Measurements from ENCODE around the gene TSSK3.

TSSK3 gene, protein sequence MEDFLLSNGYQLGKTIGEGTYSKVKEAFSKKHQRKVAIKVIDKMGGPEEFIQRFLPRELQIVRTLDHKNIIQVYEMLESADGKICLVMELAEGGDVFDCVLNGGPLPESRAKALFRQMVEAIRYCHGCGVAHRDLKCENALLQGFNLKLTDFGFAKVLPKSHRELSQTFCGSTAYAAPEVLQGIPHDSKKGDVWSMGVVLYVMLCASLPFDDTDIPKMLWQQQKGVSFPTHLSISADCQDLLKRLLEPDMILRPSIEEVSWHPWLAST

DNA sequence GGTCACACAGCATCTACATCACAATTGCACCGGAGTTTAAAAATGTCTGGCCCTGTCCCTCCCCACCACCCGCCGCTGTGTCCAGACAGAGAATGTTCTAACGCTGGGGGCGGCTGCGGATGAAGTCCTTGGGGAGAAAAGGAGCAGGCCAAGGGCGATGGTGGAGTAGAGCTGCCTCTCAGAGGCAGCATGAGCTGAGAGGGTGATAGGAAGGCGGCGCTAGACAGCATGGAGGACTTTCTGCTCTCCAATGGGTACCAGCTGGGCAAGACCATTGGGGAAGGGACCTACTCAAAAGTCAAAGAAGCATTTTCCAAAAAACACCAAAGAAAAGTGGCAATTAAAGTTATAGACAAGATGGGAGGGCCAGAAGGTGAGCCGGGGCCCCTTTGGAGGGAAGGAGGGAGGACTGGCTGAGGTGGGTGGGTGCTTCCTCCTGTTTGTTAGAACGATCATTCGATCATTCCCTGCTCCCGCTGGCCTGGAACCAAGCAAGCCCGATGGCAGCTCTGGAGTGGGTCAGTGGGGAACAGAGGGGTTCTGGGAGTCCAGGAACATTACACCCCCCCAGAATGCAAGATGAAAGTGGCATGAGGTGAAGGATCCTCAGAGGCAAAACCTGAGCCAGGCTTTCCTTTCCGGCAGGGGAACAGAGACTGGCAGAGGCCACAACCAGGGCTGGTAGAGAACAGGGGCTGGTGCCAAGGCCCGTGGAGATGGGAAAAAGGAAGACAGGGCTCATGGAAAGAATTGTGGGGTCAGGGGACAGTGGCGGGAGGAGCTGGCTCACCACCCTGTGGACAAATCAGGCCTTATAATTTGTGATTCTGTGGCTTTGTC, at the start of gene TSSK3, which contains the start of gene FAM229A:
Gene TSSK3, plus strand, starts transcription at position 66 of the 840 bp plus-strand sequence. Its CDS starts 163 bp downstream, at position 229.
Gene FAM229A, minus strand, starts transcription at position 12 of the 840 bp plus-strand sequence. CDS start 394 bp downstream, outside the sequence.
- DNase-seq (ENCODE audit: low spot score) = no peak

DNA sequence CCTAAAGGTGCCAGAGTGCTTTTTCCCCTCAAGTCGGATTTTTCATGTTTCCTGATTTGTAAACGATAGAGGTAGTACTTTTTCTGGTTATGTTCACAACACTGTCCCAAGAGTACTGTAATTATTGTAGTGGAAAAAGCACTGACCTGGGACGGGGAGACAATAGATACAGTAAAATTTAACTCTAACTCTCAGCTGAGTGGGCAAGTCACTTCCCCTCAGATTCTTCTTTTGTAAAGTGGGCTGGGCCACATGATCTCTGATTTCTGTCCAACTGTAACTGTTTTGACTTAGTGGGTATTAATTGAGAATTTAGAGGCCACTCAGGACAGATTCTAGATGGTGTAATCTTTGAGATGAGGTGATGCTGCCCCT, 45.4 kb upstream of the TSSK3 start:
- DNase-seq (ENCODE audit: low spot score) = no peak

DNA sequence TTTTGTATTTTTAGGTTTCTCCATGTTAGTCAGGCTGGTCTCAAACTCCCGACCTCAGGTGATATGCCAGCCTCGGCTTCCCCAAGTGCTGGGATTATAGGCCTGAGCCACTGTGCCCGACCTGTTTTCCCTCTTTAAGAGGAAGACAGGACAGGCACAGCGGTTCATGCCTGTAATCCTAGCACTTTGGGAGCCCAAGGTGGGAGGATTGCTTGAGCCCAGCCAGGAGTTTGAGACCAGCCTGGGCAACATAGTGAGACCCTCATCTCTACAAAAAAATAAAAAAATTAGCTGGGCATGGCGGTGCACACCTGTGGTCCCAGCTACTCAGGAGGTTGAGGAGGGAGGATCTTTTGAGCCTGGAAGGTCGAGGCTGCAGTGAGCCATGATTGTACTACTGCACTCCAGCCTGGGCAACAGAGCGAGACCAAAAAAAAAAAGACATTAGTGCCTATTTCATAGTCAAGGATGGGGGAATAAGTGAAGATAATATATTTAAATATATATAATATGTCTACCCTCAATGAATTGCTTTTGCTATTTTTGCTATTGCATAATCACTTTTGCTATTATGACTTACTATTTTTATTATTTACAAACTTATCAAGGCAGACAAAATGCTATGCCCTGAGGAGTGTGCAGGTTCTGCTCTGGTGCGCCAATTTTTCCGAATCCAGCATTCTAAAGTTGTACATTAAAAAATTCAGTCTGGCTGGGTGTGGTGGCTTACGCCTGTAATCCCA, 44.0 kb upstream of the TSSK3 start:
- no peak for DNase-seq (ENCODE audit: low spot score)

DNA sequence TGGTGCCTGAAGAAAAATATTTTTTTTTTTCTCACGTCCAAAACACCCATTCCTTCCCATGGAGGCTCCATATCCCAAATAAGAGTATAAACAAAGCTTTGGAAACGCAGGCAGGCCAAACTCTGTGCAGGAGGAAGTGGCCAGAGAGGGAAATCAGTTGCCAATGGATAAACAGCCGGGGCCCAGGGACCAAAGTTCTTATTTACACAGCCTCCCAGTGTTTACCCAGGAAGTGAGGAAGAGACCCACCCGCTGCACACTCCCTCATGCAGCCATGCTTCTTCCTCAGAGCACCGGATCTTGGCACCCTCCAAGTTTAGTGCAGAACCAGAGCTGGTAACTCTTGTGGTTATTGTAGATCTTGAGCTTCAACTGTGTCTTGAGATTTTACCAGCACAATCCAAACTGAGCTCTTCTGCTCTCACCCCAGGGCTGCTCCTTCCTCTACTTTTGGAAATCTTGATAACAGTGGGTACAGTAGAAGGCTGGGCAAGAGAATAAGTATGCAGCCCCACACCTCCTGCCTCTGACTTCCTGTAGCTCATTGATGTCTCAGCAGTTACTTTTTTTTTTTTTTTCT, 40.5 kb upstream of the TSSK3 start:
- no peak for DNase-seq (ENCODE audit: low spot score)

DNA sequence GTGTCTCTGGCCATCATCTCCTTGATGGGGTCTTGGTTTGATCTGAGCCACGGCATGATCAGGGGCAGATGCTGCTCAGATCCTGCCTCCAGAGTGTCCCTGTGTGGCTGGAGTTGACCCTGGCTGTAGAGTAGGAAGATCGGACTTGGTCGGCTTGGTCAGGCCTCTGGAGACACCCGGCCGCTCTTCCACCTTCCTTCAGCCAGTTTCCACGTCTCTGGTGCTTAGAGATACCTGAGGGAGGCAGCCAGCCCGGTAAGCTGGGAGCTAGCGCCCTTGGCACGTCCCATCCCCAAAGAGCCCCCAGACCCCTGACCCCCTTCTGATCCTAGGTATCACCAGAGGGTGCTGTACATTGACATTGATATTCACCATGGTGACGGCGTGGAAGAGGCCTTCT, 35.1 kb upstream of the TSSK3 start:
- no peak for DNase-seq (ENCODE audit: low spot score)

DNA sequence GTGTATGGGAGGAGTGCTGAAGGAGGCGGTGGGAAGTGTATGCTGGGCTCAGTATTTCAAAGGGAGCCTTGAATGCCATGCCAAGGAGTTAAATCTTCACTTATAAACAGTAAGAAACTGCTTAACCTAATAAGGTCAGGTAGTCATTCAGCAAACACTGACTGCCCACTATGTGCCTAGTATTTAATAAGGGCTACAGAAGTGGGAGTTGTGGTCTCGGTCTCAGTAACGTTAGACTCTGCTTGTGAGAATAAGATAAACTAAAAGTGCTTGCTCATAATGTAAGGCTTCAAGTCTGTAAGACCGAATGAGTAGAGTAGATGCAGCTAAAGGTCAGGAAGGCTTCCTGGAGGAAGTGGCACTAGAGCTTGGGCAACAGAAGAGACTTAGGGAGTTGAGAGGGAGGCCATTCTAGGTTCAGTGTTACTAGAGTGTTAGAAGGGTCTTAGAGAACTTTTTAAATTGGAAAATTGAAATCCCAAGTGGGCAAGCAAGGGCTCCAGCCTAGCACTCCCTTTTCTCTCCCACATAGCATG, 32.3 kb upstream of the TSSK3 start:
- no peak for DNase-seq (ENCODE audit: low spot score)

DNA sequence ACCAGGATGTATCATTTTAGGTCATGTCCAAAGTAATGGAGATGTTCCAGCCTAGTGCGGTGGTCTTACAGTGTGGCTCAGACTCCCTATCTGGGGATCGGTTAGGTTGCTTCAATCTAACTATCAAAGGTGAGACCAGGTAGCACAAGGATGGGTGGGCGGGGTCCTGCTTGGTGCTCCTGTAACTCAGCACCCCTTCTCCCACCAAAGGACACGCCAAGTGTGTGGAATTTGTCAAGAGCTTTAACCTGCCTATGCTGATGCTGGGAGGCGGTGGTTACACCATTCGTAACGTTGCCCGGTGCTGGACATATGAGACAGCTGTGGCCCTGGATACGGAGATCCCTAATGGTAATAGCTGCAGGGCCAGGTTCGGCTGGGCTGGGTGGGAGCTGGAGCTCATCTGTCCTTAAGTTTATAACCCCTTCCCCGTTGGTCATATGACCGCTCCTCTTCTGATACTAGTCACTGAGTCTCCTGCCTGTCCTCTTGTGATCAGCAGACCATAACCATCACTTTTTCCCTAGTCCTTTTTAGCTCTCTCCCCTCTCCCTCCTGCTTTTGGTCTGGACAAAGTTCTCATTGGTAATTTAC, 31.7 kb upstream of the TSSK3 start:
- DNase-seq (ENCODE audit: low spot score) = no peak

DNA sequence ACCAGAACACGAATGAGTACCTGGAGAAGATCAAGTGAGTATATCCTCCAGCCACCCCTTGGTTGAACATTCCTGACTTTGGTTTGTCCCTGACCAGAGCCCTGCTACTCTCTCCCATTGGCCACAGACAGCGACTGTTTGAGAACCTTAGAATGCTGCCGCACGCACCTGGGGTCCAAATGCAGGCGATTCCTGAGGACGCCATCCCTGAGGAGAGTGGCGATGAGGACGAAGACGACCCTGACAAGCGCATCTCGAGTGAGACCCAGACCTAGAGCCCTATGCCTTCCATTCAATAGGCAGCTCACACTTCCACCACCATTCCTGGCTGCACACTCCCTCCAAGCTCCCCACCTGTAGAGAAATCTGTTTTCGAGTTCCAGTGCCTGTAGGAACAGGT, 30.8 kb upstream of the TSSK3 start:
- no peak for DNase-seq (ENCODE audit: low spot score)

DNA sequence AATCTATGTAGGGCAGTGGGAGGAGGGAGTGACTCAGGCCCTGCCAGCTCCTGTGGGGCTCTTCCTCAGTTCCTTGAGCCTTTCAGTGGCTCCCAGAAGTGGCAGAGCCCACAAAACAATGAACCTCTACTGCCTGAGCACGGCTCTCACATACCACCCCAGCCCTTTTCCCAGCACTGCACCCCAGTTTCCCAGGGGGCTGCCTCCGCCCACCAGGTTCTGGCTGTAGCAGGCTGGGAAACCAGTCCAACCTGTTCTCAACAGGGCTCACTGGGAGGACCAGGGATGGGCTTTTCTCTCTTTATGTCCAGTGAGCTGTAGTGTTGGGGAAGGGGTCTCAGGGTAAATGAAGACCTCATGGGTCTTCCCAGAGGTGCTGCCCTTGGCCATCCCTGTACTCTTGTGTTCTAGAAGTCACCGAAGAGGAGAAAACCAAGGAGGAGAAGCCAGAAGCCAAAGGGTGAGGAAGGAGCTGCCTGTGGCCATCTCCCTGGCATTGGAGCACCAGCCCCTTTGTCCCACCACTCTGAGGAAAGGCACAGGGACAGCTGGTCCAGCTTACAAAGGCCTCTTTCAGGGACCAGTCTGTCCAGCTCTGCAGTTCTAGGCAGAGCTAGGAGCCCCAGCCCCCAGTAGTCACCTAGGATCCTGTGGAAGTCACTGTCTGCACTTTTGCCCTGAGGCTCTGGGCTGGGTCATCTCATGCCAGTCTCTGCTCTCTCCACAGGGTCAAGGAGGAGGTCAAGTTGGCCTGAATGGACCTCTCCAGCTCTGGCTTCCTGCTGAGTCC, 29.9 kb upstream of the TSSK3 start:
- peak; percentile 66 for DNase-seq (ENCODE audit: low spot score)

DNA sequence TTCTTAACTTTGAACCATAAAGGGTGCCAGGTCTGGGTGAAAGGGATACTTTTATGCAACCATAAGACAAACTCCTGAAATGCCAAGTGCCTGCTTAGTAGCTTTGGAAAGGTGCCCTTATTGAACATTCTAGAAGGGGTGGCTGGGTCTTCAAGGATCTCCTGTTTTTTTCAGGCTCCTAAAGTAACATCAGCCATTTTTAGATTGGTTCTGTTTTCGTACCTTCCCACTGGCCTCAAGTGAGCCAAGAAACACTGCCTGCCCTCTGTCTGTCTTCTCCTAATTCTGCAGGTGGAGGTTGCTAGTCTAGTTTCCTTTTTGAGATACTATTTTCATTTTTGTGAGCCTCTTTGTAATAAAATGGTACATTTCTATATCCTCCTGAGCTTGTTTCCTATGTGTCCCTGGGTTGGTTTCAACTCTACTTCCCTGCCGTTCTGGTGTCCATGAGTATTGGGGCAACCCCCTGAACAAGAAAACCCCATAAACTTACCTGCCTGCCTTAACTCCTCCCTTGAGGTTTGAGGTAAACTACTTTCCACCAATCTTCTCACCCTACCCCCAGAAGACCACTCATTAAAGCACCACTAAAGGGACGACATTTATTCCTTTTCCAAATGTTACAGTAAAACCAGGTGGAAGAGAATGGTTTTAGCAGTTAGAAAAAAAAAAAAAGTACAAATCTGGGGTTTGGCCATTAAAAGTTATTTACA, 28.9 kb upstream of the TSSK3 start:
- no peak for DNase-seq (ENCODE audit: low spot score)

DNA sequence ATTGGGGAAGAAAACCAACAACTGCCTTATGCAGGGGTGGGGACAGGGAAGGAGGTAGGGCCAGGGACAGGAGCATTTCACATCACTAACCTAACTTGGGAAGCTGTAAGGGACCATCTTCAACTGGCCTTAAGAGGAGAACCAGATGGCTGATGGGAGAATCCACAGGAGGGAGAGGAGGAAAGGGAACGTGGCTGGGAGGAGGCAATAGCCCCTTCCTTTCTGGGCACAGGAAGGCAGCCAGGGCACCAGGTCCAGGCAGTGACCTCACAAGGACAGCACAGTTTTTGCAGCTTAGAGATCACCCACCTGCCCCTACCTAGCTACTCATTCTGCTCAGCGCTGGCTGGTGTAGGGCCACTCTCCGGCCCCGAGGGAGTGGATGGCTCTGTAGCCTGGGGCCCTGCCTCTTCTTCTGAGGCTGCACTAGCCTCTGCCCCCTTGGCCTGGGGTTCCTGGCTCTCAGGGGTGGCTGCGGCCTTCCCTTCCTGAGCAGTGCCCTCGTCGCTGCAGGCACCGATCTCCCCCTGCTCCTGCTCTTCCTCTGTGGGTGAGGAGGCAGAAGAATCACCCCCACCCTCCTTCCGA, 28.0 kb upstream of the TSSK3 start:
- DNase-seq (ENCODE audit: low spot score) = no peak

DNA sequence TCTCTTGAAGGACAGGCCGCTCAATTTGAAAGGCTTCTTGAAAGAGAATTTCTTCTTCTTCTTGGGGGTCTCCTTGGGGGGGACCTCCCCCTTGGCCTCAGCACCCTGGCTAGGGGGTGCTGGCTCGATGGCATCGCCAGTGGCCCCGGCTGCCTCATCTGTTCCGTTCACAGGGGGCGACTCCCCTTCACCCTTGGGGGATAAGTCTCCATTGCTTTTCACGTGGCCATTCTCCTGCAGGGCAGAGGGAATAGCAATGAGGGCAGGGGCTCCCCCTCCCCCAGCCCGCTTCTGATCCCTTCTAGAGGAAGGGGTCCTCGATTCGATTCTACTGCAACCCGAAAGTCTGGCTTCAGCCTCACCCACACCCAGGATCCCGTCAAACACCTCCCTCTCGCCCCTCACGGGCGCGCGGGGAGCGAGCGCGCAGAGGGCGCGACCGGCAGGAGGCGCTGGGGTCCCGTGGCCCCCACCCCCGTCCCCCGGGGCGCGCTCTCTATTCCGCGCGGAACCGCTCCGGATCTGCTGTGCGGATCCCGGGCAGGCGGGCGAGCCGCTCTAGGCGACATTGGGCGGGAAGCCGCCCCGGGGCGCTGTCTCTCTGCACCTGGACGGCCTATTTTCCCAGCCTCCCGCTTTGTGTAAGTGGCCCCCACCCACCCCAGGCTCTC, 27.3 kb upstream of the TSSK3 start:
- peak; percentile 39 for DNase-seq (ENCODE audit: low spot score)

DNA sequence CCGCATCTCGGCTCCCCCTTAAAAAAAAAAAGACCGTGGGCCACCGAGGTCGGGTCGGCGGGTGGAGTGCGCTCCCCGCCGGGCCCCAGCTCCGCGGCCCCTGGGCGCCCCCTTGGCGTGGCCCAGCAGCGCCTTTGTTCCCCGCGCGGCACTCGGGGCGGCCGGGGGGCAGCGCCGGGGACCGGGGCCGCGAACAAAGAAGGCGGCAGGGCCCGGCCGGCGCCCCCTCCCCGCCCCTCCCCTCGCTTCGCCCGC, 26.9 kb upstream of the TSSK3 start:
- DNase-seq (ENCODE audit: low spot score) = no peak

DNA sequence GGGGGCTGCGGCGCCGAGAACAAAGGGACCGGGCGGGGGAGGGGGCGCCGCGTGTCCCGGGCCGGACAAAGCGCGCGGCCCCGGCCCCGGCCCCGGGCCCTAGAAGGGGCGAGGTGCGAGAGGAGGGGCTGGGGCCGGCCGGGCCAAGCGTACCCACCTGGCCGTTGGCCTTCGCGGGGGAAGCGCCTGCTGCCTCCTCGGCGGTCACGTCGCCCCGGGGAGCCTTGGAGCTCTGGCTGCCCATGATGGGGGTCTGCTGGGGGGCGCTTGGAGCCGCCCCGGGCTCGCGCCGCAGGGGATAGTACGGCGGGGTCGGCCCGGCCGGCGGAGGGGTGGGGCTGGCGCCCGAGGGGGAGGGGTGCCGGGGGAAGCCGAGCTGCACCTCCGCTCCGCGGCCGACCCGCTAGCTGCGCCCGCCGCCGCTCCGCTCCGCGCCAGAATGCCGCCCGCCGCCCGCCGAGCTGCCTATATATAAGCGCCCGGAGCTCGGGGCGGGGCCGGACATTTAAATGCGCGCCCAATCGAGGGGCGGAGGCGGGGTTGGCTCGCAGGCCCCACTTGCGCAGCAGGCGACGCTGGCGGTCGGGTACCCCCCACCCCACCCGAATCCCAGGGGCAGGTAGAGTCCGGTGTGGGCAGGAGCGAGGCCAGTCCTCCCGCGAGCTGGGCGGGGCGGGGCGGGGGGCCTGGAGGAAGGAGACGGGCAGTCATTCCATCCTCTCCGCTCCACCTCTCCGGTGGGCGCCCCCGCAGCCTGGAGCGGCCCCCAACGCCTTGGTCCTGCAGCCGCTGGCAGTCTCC, 26.3 kb upstream of the TSSK3 start, which contains the start of gene MARCKSL1:
Gene MARCKSL1, minus strand, starts transcription at position 444 of the 801 bp plus-strand sequence. Its CDS starts 200 bp downstream, at position 244.
- DNase-seq (ENCODE audit: low spot score) = peak; percentile 83

DNA sequence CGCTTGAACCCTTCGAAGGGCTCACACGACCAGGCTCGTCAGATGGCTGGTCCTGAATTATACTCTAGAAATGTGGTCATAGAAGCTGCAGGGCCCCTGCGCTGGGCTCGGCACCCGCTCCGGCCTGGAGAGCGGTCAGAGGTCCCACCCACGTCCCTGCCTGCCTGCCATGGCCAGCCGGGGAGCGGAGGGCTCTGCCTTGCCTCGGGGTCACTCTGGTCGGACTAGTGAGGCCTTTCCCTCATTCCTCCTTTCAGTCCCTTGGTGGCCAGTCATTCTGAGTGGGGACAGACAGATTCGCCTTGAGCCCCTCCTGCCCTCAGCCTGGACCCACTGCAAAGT, 25.8 kb upstream of the TSSK3 start:
- DNase-seq (ENCODE audit: low spot score) = no peak

DNA sequence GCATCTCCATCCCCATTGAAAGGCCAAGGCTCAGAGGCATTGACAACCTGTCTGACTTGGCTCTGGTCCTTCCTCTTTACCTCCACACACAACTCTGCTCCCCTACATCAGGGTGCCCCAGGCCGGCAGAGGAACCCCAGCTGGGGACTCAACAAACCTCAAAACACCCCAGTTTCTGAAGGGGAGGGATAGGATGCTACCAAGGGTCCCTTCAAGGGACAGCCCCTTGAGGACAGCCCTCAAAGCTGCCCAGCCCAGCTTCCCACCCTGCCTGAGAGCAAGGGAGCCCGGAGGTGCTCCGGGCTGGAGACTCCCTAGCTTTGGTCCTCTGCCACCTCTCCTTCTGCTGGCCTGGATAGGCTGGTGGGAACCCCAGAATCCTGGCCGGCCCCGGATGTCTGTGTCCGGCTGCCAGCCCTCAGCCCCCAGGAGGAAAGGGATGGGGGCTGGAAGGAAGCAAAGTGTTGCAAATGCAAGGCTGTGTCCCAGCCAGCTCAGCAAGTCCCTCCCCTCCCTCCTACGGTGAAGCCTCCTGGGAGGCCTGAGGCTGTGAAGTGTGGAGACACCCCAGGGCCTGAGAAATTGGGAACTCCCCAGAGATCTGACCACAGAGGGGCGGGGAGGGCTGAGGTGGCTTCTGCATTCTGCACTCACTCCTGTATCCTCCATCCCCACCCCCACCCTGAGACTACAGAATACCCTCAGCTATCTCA, 25.2 kb upstream of the TSSK3 start:
- no peak for DNase-seq (ENCODE audit: low spot score)

DNA sequence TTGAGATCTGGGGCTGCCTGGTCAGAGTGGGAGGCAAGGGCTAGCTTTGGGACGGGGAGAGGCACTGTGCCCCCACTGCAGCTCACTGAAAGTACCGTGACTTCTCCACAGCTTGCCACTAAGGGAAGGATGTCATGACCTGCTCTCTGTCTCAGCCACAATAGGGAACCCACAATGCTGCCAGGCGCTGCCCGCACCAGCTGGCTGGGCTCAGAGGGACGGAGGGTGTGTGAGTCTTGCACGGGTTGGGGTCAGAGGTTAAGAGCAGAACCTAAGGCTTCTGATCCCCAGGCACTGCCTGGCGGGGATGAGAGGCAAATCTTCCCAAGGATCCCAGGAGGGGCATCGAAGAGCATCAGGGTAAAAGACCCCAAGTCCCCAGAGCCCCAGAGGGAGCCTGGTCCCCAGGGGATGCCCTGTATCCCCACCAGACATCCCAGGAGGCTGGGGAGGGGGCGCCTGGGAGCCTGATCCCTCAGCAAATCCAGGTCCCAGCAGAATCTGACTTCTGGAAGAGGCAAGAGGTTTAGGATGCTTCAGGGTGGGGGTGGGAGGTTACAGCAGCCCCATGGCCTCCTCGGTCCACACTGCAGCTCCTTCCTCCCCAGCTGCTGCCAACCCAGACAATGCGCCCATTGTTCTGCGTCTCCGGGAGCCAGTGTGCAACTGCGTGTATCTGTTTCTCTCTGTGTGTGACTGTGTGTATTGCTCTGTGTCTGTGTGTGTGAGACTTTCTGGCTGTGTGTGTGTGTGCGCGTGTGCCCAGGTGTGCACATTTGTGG, 24.3 kb upstream of the TSSK3 start:
- DNase-seq (ENCODE audit: low spot score) = peak; percentile 96
